HG02884 (cell line): ENCODE data around the gene NMRAL1.

Experiments
- ATAC-seq: cut with Tn5 transposase; IDR thresholded peaks from one replicate; pipeline ENCODE4 v1.9.1; 2021; ENCODE audit warnings: mild to moderate bottlenecking, moderate library complexity; ENCODE audit not compliant: unreplicated experiment

Gene NMRAL1

DNA sequence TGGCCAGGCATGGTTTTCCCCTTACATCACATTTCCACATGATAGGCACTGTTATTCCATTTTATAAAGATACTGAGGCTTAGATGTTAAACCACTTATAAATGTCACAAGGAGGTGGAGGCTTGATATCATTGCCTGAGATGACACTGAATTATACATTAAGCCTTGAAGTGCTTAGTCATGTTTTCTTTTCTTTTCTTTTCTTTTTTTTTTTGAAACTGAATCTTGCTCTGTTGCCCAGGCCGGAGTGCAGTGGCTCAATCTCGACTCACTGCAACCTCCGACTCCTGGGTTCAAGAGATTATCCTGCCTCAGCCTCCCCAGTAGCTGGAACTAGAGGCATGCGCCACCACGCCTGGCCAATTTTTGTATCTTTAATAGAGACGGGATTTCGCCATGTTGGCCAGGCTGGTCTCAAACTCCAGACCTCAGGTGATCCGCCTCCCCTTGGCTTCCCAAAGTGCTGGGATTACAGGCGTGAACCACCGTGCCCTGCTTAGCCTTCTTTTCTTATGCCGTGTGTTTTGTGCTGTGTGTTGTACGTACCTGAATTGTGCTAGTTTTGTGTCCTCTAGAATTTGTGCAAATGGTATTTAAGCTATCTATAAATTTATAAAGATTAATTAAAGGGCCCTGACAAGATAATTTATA is 47.6 kb downstream of the NMRAL1 start:
- ATAC-seq, result no peak

DNA sequence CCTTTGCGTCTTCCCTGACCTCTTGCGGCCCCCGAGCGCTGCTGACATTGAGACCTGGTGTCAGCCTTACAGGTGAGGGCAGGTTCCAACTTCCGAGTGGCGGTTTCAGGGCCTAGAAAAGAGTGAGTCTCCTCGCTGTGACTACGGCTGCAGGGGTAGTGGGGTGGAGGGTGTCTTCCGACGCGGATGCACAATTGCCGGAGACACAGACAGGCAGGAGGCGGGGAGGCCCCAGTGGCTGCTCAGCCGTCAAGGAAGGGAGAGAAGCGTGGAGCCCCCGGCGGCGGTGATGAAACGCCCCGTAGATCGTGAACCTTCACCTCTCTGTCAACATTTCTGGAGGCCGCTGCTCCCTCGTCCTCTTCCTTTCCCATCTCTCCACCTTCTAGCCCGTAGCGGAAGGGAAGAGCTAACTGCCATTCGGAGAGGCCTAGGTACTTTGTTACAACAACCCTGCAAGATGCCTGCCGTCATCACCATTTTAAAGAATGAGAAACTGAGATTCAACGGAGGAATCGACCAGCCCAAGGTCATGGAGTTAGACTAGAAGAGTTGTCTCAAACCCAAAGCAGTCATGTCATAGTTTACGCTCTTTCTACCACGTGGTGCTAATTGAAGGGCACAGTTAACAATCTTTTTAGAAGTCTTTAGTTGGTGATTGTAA is 48.3 kb downstream of the NMRAL1 start:
- ATAC-seq, result peak; percentile 26

DNA sequence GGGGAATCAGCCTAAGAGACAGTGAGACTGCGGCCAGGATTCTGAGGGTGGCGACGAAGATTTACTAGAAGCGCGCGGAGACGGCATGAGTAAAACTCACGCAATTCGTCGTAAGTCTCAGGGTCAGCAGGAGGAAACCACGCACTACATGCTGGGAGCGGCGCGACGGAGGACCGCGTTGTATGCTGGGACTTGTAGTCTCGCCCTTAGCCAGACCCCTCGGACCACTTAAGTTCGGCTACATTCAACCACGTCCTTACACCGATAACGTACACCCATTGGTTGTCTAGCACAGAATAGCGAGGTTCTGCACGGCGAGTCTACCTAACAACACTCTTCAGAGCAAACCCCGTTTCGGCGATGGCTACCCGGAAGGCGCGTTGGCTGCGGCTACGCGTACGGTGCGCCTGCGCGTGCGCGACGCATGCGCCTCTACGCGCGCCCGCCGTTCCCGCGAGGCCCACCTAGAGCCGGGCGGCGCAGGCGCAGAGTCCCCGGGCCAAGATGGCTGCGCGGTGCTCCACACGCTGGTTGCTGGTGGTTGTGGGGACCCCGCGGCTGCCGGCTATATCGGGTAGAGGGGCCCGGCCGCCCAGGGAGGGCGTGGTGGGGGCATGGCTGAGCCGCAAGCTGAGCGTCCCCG is 48.9 kb downstream of the NMRAL1 start, which contains the start of gene DNAJA3:
DNAJA3 (plus strand) TSS at position 491 of the 643 bp plus-strand sequence; CDS start at position 505, 14 bp downstream.
- peak; percentile 86 for ATAC-seq

DNA sequence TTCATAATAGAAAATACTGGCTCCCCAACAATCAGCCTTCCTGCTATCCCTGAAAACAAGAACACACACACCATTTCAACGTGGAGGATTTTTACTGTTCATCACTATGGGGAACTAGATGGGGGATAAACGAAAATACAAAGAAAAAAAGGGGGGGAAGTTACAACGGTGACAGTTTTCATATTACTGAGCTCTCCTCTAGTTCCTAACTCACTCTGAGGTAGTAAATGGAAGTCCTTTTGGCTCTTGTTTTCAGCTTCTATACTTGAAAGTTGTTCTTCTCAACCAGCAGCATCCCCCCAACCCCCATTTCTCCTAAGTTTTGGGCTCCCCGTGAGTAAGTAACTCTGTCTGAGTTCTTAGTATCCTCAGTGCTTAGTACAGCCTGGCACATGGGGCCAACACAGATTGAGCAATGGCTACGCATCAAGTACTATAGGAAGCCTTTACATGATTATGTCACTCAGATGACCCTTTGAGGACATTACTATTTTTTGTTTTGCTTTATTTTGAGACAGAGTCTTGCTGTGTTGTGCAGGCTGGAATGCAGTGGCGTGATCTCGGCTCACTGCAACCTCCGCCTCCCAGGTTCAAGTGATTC is 53.8 kb downstream of the NMRAL1 start:
- no peak for ATAC-seq

DNA sequence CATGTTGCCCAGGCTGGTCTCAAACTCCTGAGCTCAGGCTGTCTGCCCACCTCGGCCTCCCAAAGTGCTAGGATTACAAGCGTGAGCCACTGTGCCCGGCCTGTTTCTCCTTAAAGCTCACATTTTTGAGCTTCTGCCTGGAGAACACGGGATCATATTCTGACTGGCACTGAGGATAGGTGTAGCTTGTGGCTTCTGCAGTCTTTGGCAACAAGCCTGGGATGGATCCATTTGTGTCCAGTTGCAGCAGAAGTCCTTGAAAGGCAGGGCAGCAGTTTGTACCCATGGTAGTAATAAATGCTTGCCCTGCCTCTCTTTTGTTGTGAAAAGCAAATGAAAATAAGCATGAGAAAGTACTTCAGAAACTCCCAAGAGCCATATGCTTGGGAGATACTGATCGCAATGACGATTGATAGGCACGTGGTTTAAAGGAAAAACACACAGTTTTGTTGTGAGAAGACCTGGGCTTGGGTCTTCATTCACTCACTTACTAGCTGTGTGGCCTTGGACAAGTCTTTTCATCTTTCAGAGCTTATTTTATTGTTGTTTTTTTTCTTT is 54.9 kb downstream of the NMRAL1 start:
- ATAC-seq, result no peak

DNA sequence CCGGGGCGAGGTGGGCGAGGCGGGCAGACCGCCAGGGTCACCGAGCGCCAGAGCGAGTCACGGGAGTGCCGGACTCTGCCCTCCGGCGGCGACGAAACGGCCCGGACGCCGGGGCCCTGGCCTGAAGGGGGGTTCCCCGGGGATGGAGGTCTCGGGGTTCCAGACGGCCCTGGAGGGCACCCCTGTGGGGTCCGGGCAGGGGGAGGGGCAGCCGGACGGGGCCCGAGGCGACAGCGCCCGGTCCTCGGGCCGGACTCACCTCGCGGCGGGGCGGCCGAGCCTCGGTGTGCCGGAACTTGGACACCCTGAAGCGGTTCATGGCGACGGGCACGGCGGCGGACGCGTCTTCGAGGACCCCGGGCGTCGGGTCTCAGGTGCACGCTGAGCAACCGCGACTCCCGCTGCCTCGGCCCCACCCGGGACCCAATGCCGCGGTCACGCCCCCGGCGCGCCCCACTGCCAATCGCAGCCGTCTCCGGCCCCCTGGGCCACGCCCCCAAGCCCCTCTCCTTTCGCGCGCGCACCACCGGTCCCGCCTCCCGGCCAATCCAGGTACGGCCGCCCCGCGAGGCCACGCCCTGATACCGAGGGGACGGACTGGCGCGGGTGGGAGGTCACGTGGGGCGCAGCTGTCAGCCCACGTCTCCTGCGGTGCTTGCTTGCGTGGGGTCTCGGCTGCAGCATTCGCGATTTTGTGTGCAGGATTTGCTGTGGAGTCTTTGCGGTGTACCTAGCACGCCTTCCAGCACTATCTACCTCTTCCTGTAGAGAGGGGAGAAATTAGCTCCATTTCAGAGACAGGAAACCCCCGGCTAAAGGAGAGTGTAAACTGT is 58.0 kb downstream of the NMRAL1 start, which contains the start of gene CORO7:
CORO7 (minus strand) TSS at position 397 of the 833 bp plus-strand sequence; CDS start at position 319, 78 bp downstream.
- ATAC-seq, result peak; percentile 61

DNA sequence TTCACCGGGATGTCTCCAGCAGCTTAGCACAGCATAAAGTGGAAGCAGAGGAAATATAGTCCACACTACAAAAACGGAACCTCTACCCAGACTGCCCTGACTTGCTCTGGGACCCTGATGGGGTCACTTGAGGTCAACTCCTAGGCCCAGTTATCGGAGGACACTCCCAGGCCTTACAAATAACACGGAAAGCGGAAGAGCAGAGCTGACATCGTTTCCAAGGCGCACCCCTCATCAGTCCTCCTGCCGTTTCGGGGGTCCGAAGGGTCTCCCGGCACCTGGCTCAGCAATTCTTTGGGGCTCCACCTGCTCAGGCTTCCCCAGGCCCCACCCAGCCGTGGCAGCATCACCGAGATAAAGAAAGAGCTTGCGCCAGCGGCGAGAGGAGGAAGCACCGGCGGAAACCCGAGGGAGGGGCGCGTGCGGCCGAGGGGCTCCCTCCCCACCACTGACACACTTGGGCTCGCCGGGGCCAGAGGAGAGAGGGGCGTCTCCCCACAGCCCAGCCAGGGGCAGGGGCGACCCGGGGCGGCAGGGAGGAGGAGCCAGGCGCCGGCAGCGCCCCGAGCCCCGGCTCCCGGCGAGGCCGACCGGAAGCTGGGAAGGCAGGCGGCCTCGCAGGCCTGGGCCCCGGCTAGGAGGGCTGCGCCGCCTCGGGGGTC is 58.8 kb downstream of the NMRAL1 start:
- ATAC-seq, result no peak

DNA sequence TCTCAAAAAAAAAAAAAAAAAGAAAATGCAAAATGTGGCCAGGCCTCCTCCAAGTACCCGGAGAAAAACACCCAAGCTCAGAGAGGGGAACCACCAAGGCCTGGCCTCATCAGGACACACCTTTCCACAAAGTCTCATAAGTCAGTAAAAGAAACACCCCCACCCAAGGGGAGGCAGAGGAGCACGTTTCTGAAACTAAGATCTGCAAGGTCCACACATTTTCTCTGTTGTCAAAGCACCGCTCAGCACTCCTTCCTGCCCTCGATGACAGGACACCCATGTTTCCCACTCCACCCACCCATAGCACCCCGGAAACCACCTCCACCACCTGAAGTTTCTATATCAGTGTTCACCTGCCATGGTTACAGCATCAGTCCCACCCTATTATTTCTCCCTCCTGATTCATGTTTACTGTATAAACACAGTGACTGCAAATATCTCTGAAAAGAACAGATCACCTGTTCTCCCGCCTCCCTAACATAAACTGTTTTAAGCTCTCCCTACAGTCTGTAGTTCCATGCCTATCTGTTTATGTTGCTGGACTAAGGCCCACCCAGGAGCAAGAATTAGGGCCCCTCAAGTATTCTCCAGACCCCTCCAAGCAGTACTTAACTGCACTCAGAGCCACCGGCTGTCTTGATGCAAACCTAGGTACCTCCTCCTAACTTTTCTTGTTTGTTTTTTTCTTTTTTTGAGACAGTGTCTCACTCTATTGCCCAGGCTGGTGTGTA is 60.1 kb downstream of the NMRAL1 start:
- ATAC-seq, result peak; percentile 51

DNA sequence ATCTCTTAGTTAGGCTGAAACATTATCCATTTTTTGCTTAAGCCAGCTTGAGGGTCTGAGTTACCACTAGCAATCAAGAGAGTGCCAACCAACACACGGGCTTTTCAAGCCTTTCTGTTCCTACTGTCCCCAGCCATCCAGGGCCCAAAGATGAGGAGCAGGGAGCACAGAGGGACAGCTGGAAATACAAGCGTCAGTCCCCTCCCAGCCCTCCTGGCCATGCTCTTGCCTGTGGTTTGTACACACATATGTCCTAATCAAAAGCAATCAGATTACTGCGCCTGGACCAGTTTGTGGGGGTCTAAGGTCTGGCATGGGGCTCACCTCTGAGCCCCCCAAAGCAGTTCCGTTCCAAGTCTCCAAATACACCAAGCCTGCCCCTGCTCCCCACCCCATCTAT is 61.6 kb downstream of the NMRAL1 start:
- no peak for ATAC-seq

DNA sequence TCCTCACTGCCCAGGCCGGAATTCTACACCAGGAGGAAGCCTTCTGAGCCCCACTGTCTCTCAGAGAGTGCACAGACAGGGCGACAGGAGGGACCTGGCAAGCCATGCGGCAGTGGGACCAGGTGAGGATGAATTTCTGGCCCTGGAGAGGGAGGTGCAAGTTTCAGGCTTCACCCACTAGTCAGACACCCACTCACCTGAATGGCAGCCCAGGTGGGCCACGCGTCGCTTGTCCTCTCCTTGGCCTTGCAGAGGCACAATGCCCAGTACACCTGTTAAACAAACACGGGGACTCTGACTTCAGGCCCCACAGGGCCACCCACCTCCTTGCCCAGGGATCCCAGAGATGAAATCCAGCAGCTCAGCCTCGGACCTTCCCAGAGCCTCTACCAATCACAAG is 62.3 kb downstream of the NMRAL1 start:
- no peak for ATAC-seq
